ENCODE measurements around the gene WASHC1.
"Not testable (repeated sequence)": the region's sequence is repeated elsewhere in the genome, so short reads cannot be mapped to it uniquely, and the experiment has no call there.

DNA sequence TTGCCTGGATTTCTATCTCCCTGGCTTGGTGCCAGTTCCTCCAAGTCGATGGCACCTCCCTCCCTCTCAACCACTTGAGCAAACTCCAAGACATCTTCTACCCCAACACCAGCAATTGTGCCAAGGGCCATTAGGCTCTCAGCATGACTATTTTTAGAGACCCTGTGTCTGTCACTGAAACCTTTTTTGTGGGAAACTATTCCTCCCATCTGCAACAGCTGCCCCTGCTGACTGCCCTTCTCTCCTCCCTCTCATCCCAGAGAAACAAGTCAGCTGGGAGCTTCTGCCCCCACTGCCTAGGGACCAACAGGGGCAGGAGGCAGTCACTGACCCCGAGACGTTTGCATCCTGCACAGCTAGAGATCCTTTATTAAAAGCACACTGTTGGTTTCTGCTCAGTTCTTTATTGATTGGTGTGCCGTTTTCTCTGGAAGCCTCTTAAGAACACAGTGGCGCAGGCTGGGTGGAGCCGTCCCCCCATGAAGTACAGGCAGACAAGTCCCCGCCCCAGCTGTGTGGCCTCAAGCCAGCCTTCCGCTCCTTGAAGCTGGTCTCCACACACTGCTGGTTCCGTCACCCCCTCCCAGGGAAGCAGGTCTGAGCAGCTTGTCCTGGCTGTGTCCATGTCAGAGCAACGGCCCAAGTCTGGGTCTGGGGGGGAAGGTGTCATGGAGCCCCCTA, 15.0 kb downstream of the WASHC1 start:
- TF ChIP-seq, protein P1, sequence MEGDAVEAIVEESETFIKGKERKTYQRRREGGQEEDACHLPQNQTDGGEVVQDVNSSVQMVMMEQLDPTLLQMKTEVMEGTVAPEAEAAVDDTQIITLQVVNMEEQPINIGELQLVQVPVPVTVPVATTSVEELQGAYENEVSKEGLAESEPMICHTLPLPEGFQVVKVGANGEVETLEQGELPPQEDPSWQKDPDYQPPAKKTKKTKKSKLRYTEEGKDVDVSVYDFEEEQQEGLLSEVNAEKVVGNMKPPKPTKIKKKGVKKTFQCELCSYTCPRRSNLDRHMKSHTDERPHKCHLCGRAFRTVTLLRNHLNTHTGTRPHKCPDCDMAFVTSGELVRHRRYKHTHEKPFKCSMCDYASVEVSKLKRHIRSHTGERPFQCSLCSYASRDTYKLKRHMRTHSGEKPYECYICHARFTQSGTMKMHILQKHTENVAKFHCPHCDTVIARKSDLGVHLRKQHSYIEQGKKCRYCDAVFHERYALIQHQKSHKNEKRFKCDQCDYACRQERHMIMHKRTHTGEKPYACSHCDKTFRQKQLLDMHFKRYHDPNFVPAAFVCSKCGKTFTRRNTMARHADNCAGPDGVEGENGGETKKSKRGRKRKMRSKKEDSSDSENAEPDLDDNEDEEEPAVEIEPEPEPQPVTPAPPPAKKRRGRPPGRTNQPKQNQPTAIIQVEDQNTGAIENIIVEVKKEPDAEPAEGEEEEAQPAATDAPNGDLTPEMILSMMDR (IDR thresholded peaks at IDR 0.05) = not testable (repeated sequence)
- TF ChIP-seq EP300 (IDR thresholded peaks at IDR 0.05) = not testable (repeated sequence)

All from gastroesophageal sphincter (tissue), 3 donors.